ENCODE results near the gene TBCK.

DNA sequence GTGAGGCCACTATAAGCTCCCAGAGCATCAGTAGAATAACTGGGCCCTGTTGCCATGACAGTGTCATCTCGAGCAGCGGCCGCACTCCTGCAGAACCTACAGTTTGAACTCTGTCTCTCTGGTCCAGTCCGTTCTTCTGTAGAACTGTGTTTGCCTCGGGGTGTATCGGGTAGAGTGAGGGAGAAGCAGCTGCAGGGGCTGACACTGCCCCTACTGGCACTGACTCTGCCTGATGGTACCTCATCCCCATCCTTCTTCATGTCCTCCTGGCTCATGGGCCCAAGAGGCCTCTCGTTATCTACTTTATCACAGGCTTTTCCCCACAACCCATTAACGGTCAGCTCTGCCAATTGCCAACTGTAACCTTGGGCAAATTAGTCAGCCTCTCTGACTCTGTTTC lies 324.3 kb downstream of the TBCK start:
- TF ChIP-seq GATA2 (IDR thresholded peaks at IDR 0.05; ENCODE audit: low read depth, low read length) (no peak), GATA3 (IDR thresholded peaks at IDR 0.05; ENCODE audit: low read depth, low read length) (no peak)

Data from SH-SY5Y (cell line).